NCI-H446 treated with DMSO at 0.1 percent for 48 hours (cell line): ENCODE measurements around the gene OR4K1.
"Not testable (repeated sequence)": the region's sequence is repeated elsewhere in the genome, so short reads cannot be mapped to it uniquely, and the experiment has no call there.

Source experiments
- DNase-seq: peaks from one replicate; lab custom pipeline; 2025; lab: John Stamatoyannopoulos, UW

Gene OR4K1, protein sequence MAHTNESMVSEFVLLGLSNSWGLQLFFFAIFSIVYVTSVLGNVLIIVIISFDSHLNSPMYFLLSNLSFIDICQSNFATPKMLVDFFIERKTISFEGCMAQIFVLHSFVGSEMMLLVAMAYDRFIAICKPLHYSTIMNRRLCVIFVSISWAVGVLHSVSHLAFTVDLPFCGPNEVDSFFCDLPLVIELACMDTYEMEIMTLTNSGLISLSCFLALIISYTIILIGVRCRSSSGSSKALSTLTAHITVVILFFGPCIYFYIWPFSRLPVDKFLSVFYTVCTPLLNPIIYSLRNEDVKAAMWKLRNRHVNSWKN

DNA sequence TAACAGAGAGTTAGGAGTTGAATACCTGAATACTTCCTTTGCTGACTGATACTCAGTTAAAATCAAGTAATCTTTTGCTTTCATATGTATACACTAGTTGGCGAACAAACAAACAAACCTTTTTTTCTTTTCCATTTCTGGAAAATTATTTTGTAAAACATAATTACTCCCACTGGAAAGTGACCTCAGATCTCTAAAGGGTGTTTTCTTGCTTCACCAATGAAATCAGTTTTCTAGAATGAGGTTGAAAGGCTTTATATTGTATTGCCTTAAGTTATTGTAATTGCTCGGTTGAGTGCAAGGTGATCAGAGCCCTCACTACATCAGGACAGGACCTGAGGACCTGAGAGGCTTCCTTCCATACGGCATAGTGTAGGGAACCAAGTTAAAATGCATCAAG, at the start of gene OR4K1:
OR4K1 (plus strand) TSS at position 301 of the 400 bp plus-strand sequence. CDS start 4,750 bp downstream, outside the sequence.
- DNase-seq: no peak

DNA sequence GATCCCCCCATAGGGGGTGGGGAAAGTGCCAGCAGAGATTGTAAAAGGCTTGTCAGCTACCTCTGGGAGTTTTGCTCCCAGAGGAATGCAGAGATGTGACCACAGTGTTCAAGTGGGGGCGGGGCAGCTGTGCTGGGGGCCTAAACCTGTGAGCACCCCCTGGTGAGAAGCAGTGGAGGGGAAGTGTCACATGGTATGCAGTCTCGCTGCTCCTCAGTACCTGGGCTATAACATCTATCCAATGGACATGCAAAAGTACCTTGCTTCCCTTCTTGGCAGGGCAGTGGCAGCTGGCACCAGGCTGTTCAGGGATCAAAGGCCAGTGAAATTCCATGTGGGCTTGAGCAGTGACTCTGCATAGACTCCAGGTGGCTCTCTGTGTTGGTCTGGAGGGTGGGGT, 35.4 kb upstream of the OR4K1 start:
- no peak for DNase-seq

- no peak for DNase-seq
Observed at GRCh38 chr14:19900999-19901398, 29.7 kb upstream of the OR4K1 start.

- DNase-seq: no peak
Observed at GRCh38 chr14:19902409-19902808, 28.3 kb upstream of the OR4K1 start.

DNA sequence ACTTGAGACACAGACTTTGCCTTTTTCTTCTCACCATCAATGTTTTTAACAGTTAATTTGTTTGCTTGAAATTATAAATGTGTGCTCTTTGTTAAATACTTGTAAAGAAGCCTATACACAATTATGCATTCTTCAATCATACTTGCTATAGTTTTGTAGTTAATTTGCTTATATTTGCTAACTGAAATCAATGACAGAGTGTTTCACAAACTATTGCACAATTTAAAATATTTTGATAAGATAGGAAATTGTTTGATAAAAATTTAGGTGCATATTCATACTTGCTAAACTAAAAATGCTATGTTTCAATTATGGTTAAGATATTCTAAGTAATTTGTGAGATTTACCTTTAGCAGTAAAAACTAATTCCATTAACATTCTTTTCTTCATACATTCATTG, 24.1 kb upstream of the OR4K1 start:
- no peak for DNase-seq

DNA sequence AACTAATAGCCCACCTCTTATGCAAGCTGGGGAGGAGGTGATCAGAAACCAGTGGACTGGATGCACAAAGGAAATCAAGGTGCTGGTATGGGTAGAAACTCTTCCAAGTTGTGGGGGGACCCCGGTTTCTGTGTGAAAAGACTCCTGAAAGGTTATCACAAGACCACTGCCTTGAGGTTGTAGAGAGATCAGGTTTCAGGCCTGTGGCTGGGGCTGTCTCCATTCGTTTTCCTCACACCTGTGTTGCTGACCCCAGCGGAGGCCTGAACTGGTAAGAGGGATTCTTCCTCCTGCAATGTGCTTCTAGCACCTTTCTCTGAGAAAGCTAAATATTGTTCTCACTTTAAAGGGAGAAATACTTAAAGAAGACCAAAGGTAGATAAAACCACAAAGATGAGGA, 19.6 kb upstream of the OR4K1 start:
- DNase-seq: no peak

DNA sequence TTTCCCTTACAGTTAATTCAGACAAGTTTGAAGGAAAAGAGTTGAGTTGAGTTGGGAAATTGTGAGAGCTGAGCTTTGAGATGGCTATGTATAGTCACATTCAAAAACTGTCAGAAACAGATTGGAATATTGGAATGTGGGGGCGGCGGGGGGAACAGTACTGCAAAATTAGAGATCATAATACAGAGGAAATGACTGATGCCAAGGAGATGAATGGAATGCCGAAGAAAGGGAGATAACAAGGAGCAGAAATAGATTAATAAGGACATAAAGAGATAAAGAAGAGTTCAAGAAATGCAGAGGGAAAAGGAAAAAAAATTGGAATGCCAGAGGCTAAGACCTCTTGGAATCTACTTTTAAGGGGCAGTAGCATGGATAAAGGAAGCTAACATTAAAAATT, 13.5 kb upstream of the OR4K1 start:
- no peak for DNase-seq

- no peak for DNase-seq
Observed at GRCh38 chr14:19917955-19918518, 12.7 kb upstream of the OR4K1 start.

GRCh38 chr14:19918553-19919264, 12.0 kb upstream of the OR4K1 start:
- no peak for DNase-seq

DNA sequence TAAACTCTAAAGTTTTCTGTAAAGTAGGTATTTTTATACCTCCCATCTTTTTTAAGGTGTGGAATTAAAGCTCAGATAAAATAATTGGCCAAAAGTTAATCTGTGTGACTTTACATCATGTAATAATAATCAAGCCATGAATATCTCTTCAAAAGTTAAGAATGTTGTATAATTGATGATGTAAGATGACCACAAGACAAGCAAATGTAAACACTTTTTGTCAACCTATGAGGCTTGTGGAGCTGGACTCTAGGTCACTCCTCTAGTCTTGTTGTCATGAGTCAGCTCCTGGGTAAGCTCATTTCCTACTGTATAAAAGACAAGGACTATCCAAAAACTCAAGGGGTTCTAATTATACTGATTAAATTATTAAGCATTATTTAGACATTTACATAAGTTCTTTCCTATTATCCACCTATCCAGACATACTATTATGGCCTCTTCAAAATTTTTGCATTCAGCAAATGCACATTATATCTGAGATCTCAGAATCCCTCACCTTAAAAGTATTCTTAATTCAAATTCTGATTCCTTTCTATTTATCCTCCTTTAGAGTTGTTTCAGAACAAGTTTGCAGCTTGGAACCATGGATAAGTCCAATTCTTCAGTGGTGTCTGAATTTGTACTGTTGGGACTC, 10.6 kb upstream of the OR4K1 start, which contains the start of gene OR4K5:
OR4K5 (plus strand) TSS at position 587 of the 637 bp plus-strand sequence; CDS start at position 587, 0 bp downstream.
- DNase-seq: no peak

DNA sequence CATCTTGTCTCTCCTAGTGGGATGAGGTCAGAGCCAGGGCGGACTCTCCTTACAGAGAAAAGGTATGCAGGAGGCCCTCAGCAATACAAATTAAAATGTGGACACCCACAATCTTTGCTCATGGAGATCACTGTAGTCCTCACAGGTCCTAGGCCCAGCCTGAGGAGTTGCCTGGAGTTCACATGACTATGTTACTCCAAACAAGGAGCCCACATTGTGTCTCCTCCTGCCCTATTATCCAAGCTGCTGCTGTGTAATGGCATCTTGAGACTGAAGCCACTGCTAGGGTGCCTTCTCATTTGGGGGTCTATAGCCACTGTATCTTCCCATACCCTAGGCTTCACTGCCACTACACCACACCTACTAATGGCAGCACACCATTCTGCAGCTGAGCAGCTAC, 11.0 kb downstream of the OR4K1 start:
- DNase-seq: no peak

DNA sequence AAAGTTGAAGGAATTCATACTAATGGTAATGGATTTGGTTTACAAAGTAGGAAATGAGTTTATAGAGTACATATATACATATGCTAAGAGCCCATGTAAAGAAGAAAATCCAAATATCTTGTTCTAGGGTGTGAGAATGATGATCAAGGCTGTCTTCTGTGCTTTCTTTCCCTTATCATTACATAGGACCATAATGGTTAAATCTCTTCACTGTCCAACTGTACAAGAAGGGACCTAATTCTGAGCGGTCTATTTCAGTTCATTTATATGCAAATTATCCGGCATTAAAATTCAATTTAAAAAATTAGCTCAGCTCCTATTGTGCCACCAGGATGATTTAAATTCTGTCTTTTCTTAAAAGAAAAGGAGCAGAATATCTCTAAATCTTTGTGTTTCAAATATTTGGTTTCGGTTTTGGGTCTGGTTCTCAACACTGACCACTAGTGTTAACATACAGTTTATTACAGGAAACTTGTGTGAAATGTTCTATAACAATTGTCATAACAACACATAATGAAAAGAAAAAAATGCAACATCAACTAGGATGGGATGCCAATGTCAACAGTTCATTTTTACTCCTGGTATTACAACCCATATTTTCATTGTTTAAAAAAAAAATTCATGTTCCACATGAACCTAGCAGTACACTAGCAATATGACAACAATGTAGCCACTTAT, 16.8 kb downstream of the OR4K1 start:
- no peak for DNase-seq

DNA sequence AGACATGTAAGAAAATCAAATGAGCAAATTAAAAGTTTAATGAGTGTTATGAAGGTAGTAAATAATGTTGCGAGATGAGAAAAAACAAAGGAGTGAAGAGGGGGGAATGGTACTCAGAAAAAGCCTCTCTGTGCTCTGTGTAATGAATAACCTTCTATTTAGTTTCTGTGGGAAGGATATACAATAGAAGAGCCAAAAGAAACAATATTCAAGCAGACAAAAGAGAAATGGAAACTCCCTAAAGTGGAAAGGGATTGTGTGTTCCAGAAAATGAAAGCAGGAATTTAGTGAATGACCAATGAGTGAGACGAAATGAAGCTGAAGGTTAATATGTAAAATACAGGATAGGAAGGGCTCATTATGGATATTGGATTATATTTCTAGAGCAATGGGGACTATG, 18.5 kb downstream of the OR4K1 start:
- no peak for DNase-seq

- not testable (repeated sequence) for DNase-seq
Observed at GRCh38 chr14:19969735-19970134, 39.0 kb downstream of the OR4K1 start.

DNA sequence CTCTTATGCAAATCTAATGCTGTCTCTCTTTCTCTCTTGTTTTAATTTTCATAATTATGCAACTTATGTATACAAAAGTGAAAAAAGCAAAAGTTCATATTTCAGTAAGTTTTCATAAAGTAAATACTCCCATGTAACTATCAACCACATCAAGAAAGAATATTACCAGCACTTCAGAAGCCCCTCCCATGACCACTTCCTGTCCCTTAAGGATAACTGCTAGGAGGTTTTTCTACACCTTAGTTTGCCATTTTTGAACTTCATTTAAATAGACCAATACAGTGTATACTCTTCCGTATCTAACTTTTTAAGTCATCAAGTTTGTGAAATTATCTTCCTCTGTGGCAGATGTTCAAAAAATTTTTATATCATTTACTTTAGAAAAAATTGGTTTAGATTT, 44.1 kb downstream of the OR4K1 start:
- no peak for DNase-seq

DNA sequence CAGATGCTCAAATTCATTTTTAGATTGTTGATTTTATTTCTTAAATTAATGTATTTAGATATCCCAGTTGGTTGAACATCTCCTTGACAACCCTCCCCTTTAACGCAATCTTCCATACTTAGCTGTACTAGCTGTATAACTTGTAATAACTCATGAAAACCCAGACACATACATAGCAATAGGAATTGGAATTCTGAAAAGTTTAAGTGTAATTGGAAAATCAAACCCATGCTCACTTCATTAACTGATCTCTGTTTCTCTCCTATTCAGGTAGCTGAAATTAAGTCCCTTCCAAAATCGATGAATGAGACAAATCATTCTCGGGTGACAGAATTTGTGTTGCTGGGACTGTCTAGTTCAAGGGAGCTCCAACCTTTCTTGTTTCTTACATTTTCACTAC, 44.6 kb downstream of the OR4K1 start, which contains the start of gene OR4K15:
OR4K15 (plus strand) TSS at position 301 of the 400 bp plus-strand sequence; CDS start at position 301, 0 bp downstream.
- DNase-seq: no peak
